GM10266 (cell line): ENCODE results near the gene EIF4B.
"Not testable (repeated sequence)": the region's sequence is repeated elsewhere in the genome, so short reads cannot be mapped to it uniquely, and the experiment has no call there.

Experiments used
- DNase-seq: peaks from one replicate; pipeline ENCODE4 v3.0.0; 2012; ENCODE audit errors: extremely low spot score
- CTCF ChIP-seq: IDR thresholded peaks from 2 replicates; pipeline ENCODE4 v1.5.1; 2012; ENCODE audit warnings: mild to moderate bottlenecking, low read depth; ENCODE audit not compliant: control insufficient read depth, insufficient read depth; ENCODE audit errors: missing control alignments

The EIF4B gene

GRCh38 chr12:52984136-52984535 lies 22.1 kb upstream of the EIF4B start:
- no peak for TF ChIP-seq CTCF

GRCh38 chr12:52988898-52989297 lies 17.4 kb upstream of the EIF4B start:
- DNase-seq, result no peak
- TF ChIP-seq CTCF, result no peak

More at GRCh38 chr12:52984136-52984535, 22.1 kb upstream of the EIF4B start:
- no peak for DNase-seq

GRCh38 chr12:52990206-52990605 lies 16.1 kb upstream of the EIF4B start:
- no peak for TF ChIP-seq CTCF
- DNase-seq, result no peak

GRCh38 chr12:52992240-52992639 lies 14.0 kb upstream of the EIF4B start:
- not testable (repeated sequence) for DNase-seq

GRCh38 chr12:52992699-52993557 lies 13.3 kb upstream of the EIF4B start:
- DNase-seq, result no peak
- TF ChIP-seq CTCF, result no peak

GRCh38 chr12:52993558-52993869 lies 12.7 kb upstream of the EIF4B start:
- TF ChIP-seq CTCF, result no peak
- no peak for DNase-seq

- no peak for TF ChIP-seq CTCF
- DNase-seq, result no peak
Observed at GRCh38 chr12:53004178-53004577, 2.1 kb upstream of the EIF4B start.

- no peak for TF ChIP-seq CTCF
- no peak for DNase-seq
Observed at GRCh38 chr12:53004582-53004981, 1.7 kb upstream of the EIF4B start.
